Lower lobe of right lung (tissue), 2 donors: Measurements from ENCODE around the gene CARF. TPM values are rescaled to one million over a fixed set of nuclear protein-coding genes. Genes with fewer than 3 reads are reported as not detected.

ENCODE experiments used
- ATAC-seq, 2 donors: fragments of 200-7000 bp; cut with Tn5 transposase; one replicate each; pipeline ENCODE4 v1.9.1; 2020 to 2022; ENCODE audit warnings: mild to moderate bottlenecking in 2 of 2, moderate library complexity in 2 of 2
- DNase-seq: peaks from one replicate; pipeline ENCODE4 v3.0.0-alpha.2; 2020
- H3K27ac ChIP-seq: fragments of 200-600 bp; one replicate; pipeline ENCODE4 v1.8.0; 2022
- H3K27me3 ChIP-seq: fragments of 200-600 bp; one replicate; pipeline ENCODE4 v1.8.0; 2022; ENCODE audit warnings: low read depth
- H3K36me3 ChIP-seq: fragments of 200-600 bp; one replicate; pipeline ENCODE4 v1.8.0; 2022; ENCODE audit warnings: mild to moderate bottlenecking
- H3K4me1 ChIP-seq: fragments of 200-600 bp; one replicate; pipeline ENCODE4 v1.8.0; 2022
- H3K4me3 ChIP-seq: fragments of 200-600 bp; one replicate; pipeline ENCODE4 v1.8.0; 2022; ENCODE audit warnings: mild to moderate bottlenecking
- H3K9me3 ChIP-seq: fragments of 200-600 bp; one replicate; pipeline ENCODE4 v1.8.0; 2022
- CTCF ChIP-seq: fragments of 200-600 bp; IDR thresholded peaks from one replicate; pipeline ENCODE4 v1.8.0; 2022; ENCODE audit warnings: antibody characterized with exemption, mild to moderate bottlenecking
- intact Hi-C: fragments of 100-400 bp; cut with DNase I; formaldehyde crosslinking; loops from one replicate; pipeline ENCODE4 v1.11.0; 2022
- long read RNA-seq: library from polyadenylated mRNA; unstranded; transcript quantifications from one replicate; pipeline ENCODE4 v2.0.0, GENCODE V29; 2021
- total RNA-seq: library from RNA; stranded (reverse); fragmentation: NEBNext Ultra II Directional; extraction: Animal tissue kit (Norgen Biotek cat#: 25700); gene quantifications from one replicate; pipeline ENCODE4 v1.2.1, GENCODE V29; 2021
- donor health status: DM: no; HTN: yes; CAD: no; lungs with severe emphysema.

The CARF gene
- 11.4 TPM for total RNA-seq
- long read RNA-seq, full-length matches to known transcripts = 1 of 9 reads
- long read RNA-seq, partial matches to known transcripts = 2 of 9 reads
- long read RNA-seq, other reads (novel, unspliced or antisense) = 6 of 9 reads

- intact Hi-C loops = no loop called here
- DNase-seq = peak; percentile 97
- peak within 1 kb of the TSS; percentile 74 for H3K27ac ChIP-seq
- H3K36me3 ChIP-seq = no peaks in the 10 kb centered on the region
- no peaks in the 10 kb centered on the region for H3K27me3 ChIP-seq
- ATAC-seq = peak; percentile 99
- no peaks in the 10 kb centered on the region for H3K9me3 ChIP-seq
- TF ChIP-seq CTCF = no peak
- H3K4me1 ChIP-seq = peaks cover 23% of the 10 kb centered on the region
- peak within 1 kb of the TSS; percentile 63 for H3K4me3 ChIP-seq
Measured at GRCh38 chr2:202911512-202912341, at the start of gene CARF, which contains the start of gene WDR12. Gene CARF (plus strand): TSS chr2:202912275. CDS start chr2:202941903, 29,628 bp downstream. Gene WDR12 (minus strand): TSS chr2:202911673. CDS start chr2:202911476, 197 bp downstream.

GRCh38 chr2:202870431-202871299, 41.4 kb upstream of the CARF start:
- DNase-seq (peak; percentile 63), ATAC-seq (peak; percentile 88 to 92)
- H3K9me3 ChIP-seq = no peaks in the 10 kb centered on the region
- peak overlapping the region; percentile 74 for H3K27ac ChIP-seq
- no peaks in the 10 kb centered on the region for H3K27me3 ChIP-seq
- peak overlapping the region; percentile 89 for H3K4me3 ChIP-seq
- peak; percentile 44 for TF ChIP-seq CTCF
- H3K36me3 ChIP-seq = no peaks in the 10 kb centered on the region
- peaks cover 14% of the 10 kb centered on the region for H3K4me1 ChIP-seq
- intact Hi-C loops = no loop called here

- ATAC-seq = peak; percentile 88 to 93
- H3K27me3 ChIP-seq = no peaks in the 10 kb centered on the region
- H3K4me1 ChIP-seq = peaks cover 14% of the 10 kb centered on the region
- TF ChIP-seq CTCF = no peak
- no peaks in the 10 kb centered on the region for H3K36me3 ChIP-seq
- H3K9me3 ChIP-seq = no peaks in the 10 kb centered on the region
- H3K27ac ChIP-seq = peak within 1 kb of the TSS; percentile 74
- H3K4me3 ChIP-seq = peak within 1 kb of the TSS; percentile 89
- intact Hi-C loops = no loop called here
- DNase-seq = peak; percentile 74
Measured at GRCh38 chr2:202871300-202872141, 40.6 kb upstream of the CARF start, which contains the start of gene ICA1L. Gene ICA1L (minus strand): TSS chr2:202871766. CDS start chr2:202829009, 42,757 bp downstream.

- Histone ChIP-seq H3K27ac (no peak overlapping the region), H3K27me3 (no peaks in the 10 kb centered on the region), H3K36me3 (peaks cover 23% of the 10 kb centered on the region), H3K9me3 (no peaks in the 10 kb centered on the region), H3K4me1 (no peaks in the 10 kb centered on the region), H3K4me3 (no peak overlapping the region)
- intact Hi-C loops = no loop called here
- ATAC-seq (no peak), DNase-seq (no peak)
- no peak for TF ChIP-seq CTCF
Measured at GRCh38 chr2:202877699-202878098, 34.4 kb upstream of the CARF start.
